ENCODE data around the gene MYO3A.

MYO3A gene, protein sequence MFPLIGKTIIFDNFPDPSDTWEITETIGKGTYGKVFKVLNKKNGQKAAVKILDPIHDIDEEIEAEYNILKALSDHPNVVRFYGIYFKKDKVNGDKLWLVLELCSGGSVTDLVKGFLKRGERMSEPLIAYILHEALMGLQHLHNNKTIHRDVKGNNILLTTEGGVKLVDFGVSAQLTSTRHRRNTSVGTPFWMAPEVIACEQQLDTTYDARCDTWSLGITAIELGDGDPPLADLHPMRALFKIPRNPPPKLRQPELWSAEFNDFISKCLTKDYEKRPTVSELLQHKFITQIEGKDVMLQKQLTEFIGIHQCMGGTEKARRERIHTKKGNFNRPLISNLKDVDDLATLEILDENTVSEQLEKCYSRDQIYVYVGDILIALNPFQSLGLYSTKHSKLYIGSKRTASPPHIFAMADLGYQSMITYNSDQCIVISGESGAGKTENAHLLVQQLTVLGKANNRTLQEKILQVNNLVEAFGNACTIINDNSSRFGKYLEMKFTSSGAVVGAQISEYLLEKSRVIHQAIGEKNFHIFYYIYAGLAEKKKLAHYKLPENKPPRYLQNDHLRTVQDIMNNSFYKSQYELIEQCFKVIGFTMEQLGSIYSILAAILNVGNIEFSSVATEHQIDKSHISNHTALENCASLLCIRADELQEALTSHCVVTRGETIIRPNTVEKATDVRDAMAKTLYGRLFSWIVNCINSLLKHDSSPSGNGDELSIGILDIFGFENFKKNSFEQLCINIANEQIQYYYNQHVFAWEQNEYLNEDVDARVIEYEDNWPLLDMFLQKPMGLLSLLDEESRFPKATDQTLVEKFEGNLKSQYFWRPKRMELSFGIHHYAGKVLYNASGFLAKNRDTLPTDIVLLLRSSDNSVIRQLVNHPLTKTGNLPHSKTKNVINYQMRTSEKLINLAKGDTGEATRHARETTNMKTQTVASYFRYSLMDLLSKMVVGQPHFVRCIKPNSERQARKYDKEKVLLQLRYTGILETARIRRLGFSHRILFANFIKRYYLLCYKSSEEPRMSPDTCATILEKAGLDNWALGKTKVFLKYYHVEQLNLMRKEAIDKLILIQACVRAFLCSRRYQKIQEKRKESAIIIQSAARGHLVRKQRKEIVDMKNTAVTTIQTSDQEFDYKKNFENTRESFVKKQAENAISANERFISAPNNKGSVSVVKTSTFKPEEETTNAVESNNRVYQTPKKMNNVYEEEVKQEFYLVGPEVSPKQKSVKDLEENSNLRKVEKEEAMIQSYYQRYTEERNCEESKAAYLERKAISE (N-terminal part only)

DNA sequence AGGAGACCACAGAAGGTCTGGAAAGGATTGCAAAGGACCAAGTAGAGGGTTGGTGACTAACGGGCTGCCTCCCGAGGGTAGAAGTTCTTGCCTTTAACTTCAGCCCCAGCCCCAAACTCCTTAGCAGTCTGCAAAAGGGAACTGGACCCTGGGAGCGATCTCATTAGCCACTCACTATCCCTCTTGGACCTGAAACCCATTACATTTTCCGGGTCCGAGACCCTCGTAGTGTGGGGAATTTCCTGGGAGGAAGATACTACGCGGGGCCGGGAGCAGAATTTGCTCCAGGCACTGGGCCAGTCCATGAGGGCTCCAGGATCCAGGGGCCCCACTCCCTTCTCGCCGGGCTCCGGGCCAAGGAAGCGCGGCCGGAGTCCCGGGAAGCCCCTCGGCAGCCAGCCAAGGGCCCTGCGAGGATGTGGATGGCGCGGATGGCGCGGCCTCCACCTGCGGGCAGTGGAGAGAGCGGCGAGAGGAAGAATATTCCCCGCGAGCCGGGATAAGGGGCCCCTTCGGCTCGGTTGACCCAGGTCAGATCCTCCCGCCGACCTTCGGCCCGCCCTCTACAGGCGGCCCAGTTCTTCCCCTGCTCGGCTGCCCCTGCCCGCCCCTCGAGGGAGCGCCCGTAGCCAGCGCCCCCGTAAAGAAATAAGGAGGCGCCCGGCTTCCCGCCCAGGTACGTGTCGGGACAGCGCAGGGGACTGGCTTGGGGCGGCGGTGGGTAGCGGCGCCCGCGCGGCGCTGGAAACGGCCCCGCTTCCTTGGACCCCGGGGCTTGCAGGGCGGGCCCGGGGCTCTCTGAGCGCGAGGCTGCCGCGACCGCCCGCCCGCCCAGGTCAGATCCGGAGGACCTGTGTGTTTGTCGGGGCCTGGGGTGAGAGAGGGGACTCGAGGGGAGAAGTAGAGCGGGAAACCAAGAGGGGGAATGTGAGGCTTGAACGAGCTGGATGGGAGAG, at the start of gene MYO3A:
TSS of gene MYO3A (plus strand) at position 577 of the 956 bp plus-strand sequence. CDS start 17,882 bp downstream, outside the sequence.
- no peak for FAIRE-seq

DNA sequence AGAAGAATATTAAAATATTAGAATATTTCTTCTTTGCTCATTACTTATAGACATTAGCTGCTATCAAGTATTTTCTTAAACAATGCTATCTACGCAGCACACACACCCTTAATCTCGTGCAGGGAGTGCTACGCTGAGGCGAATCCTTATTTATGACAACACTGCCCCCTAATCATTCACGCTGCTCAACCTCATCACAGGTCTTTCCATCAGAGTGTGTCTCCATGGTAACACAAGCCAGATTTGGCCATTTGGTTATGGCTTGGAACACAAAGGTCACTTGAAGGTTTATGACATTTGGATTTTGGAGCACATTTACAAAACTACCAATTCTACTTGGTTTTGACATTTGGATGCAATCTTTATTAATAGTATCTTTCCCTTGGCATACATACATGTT, 45.4 kb upstream of the MYO3A start:
- DNase-seq (ENCODE audit: extremely low spot score, insufficient read length, low read depth) (no peak), FAIRE-seq (no peak)

More for the DNA sequence above, at the start of gene MYO3A:
- DNase-seq (ENCODE audit: extremely low spot score, insufficient read length, low read depth) = no peak

DNA sequence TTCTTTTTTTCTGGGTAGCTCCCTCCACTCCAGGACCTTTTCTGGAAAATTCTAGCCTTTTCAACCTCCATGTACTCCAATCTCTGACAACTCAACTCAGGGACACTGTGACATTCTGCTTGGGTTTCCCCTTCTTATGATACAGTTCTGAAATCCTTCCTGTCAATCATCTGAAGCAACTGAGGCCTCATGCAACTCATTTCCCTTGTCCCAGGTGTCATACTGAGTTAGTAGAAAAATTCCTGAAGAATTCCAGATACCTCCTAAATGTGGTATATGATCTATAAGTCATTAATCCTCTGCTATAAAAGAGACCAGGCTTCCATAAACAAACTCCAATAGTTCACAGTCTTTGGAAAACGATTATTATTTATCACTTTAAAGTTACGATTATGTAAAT, 43.0 kb upstream of the MYO3A start:
- DNase-seq (ENCODE audit: extremely low spot score, insufficient read length, low read depth) = no peak
- FAIRE-seq = no peak

GRCh38 chr10:25895856-25896255, 38.2 kb upstream of the MYO3A start:
- FAIRE-seq = no peak
- DNase-seq (ENCODE audit: extremely low spot score, insufficient read length, low read depth) = no peak

DNA sequence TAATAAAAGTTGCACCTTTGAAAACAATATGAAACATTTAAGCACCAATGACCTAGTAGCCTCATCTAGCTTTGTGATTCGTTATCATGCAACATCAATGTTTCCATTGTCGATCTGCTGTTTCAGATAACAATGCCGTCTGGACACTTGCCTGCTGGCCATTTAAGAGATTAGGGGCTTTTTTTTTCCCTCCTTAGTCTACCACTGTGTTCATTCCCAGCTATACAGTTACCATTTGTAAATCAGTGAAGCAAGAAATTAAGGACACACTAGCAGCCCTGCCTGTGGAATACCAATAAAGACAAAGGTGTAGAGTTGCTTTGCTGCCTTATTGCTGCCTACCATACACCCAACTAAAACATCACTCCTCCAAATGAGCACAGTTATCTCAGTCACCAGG, 37.6 kb upstream of the MYO3A start:
- DNase-seq (ENCODE audit: extremely low spot score, insufficient read length, low read depth) (no peak), FAIRE-seq (no peak)

GRCh38 chr10:25899304-25899703, 34.7 kb upstream of the MYO3A start:
- DNase-seq (ENCODE audit: extremely low spot score, insufficient read length, low read depth) = no peak
- FAIRE-seq = no peak

DNA sequence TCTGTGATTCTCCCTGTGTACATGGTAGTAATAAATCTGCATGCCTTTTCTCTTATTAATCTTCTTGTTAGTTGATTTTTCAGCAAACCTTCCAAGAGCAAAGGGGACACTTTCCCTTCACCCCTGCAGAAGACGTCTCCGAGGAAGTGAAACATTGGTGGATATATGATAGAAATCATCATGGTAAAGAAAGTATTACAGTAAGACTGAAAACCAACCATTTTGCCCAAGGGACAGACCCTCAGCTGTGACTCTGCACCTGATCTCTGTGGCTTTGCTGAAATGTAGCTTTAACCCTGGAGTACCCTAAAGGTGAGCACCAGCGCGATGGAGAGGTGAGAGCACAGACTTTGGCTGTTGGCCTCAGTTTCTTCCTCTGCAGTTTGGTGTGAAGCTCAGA, 32.8 kb upstream of the MYO3A start:
- DNase-seq (ENCODE audit: extremely low spot score, insufficient read length, low read depth) (no peak), FAIRE-seq (no peak)

- DNase-seq (ENCODE audit: extremely low spot score, insufficient read length, low read depth) (no peak), FAIRE-seq (no peak)
These were observed 32.0 kb upstream of the MYO3A start for GRCh38 chr10:25902002-25902401.

- FAIRE-seq (no peak), DNase-seq (ENCODE audit: extremely low spot score, insufficient read length, low read depth) (no peak)
These were observed 26.8 kb upstream of the MYO3A start for GRCh38 chr10:25907261-25907660.

DNA sequence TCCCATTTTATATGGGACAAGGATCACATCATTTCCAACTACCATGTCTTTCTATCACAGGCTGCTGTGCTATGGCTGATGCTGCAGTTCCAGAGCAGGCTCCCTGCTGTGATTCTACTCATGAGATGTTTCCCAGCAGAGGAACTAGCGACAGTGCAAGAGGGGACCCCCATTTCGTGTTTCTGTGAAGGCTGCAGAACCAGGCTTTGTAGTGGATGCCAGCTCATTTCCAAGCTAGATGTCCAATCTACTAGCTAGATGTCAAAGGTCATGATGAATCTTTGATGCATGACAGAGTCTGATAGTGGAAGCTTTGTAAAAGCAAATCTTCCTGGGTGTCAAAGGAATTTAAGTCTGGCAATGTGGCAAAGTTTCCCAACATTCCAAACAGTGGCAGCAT, 21.2 kb upstream of the MYO3A start:
- no peak for DNase-seq (ENCODE audit: extremely low spot score, insufficient read length, low read depth)
- no peak for FAIRE-seq

GRCh38 chr10:25914776-25915175, 19.3 kb upstream of the MYO3A start:
- no peak for FAIRE-seq
- no peak for DNase-seq (ENCODE audit: extremely low spot score, insufficient read length, low read depth)

- DNase-seq (ENCODE audit: extremely low spot score, insufficient read length, low read depth) (no peak), FAIRE-seq (no peak)
These were observed 651 bp downstream of the MYO3A start for GRCh38 chr10:25934621-25935139.

GRCh38 chr10:25938405-25938804, 4.4 kb downstream of the MYO3A start:
- no peak for DNase-seq (ENCODE audit: extremely low spot score, insufficient read length, low read depth)

DNA sequence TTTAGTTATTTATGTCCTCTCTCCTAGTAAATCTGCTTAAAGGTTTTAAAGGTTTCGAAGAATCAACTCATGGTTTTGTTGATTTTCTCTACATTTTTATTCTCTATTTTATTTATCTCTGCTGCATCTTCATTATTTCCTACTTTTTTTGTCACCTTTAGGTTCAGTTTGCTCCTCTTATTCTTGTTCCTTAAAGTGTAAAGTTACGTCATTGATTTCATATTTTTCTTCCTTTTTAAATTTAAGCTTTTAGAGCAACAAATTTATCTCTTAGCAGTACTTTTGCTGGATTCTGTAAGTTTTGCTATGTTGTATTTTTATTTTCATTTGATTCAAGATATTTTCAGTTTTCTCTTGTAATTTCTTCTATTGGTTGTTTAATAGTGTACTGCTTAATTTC, 10.7 kb downstream of the MYO3A start:
- no peak for FAIRE-seq
- no peak for DNase-seq (ENCODE audit: extremely low spot score, insufficient read length, low read depth)

More at GRCh38 chr10:25938405-25938804, 4.4 kb downstream of the MYO3A start:
- no peak for FAIRE-seq

- FAIRE-seq (no peak), DNase-seq (ENCODE audit: extremely low spot score, insufficient read length, low read depth) (no peak)
These were observed 18.8 kb downstream of the MYO3A start for GRCh38 chr10:25952857-25953256.

- FAIRE-seq (no peak), DNase-seq (ENCODE audit: extremely low spot score, insufficient read length, low read depth) (no peak)
These were observed 20.8 kb downstream of the MYO3A start for GRCh38 chr10:25954851-25955250.

- no peak for FAIRE-seq
- no peak for DNase-seq (ENCODE audit: extremely low spot score, insufficient read length, low read depth)
These were observed 25.7 kb downstream of the MYO3A start for GRCh38 chr10:25959540-25960232.

DNA sequence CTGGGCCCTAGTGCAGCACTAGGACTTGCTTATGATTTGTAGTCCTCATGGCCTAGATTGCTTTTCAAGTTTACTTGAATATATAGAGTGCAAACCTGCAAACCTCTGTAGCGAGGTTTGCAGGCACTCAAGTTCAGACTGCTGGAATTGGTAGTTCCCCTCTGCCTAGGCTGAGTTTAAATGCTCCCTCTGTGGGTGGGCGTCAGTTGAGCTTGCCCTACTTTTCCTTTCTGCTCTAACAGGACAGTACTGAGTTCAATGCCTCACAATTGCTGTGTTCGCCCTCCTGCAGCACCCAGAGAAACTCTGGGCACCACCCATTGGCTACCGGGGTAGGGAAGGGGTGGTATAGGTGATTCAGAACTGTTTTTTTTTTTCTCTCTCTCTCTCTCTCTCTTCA, 31.6 kb downstream of the MYO3A start:
- FAIRE-seq = no peak

More for the DNA sequence above, 31.6 kb downstream of the MYO3A start:
- DNase-seq (ENCODE audit: extremely low spot score, insufficient read length, low read depth) = no peak
